Activated T-helper 1 cell treated with anti-CD3 and anti-CD28 coated beads, Interleukin-2, amount 50 U/mL, for 16 hours (primary cell): ENCODE results near the gene CFAP97D2.
"Not testable (repeated sequence)": the region's sequence is repeated elsewhere in the genome, so short reads cannot be mapped to it uniquely, and the experiment has no call there.

ENCODE experiments used
- DNase-seq, 2 donors: peaks; one replicate each; pipeline ENCODE4 v3.0.0-alpha.2; 2020; ENCODE audit warnings: low read depth in 1 of 2, low spot score in 1 of 2

The CFAP97D2 gene

DNA sequence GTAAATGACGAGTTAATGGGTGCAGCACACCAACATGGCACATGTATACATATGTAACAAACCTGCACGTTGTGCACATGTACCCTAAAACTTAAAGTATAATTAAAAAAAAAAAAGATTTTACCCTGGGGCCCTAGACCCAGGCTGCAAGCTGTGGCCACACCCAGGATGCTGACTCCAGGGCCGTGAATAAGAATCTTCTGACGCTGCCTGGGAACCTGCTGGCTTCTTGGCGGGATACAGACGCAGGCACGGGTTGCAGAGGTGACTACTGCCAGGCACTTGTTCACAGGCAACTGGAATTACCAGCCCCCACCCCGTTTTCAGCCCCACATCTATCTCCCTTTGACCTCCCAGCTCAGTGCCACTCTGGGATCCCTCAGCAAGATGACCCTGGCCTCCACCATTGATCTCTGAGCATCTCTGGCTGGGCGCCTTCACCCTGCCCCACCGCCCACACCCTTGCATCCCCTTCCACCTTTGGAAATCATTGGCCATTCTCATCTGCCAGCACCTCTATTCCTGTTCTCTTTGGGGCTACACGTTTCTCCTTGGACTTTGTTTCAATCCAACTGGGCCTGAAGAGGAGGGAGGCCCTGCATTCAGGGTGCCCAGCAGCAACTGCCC is 21.1 kb upstream of the CFAP97D2 start:
- no peak for DNase-seq

DNA sequence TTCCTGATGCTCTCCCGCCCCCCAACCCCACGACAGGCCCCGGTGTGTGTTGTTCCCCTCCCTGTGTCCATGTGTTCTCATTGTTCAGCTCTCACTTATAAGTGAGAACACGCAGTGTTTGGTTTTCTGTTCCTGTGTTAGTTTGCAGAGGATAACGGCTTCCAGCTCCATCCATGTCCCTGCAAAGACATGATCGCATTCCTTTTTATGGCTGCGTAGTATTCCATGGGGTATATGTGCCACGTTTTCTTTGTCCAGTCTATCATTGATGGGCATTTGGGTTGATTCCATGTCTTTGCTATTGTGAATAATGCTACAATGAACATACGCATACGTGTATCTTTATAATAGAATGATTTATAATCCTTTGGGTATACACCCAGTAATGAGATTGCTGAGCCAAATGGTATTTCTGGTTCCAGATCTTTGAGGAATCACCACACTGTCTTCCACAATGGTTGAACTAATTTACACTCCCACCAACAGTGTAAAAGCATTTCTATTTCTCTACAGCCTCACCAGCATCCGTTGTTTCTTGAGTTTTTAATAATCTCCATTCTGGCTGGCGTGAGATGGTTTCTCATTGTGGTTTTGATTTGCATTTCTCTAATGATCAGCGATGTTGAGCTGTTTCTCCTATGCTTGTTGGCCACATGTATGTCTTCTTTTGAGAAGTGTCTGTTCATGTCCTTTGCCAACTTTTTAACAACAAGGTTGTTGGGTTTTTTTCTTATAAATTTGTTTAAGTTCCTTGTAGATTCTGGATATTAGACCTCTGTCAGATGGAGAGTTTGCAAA is 20.0 kb upstream of the CFAP97D2 start:
- not testable (repeated sequence) for DNase-seq

DNA sequence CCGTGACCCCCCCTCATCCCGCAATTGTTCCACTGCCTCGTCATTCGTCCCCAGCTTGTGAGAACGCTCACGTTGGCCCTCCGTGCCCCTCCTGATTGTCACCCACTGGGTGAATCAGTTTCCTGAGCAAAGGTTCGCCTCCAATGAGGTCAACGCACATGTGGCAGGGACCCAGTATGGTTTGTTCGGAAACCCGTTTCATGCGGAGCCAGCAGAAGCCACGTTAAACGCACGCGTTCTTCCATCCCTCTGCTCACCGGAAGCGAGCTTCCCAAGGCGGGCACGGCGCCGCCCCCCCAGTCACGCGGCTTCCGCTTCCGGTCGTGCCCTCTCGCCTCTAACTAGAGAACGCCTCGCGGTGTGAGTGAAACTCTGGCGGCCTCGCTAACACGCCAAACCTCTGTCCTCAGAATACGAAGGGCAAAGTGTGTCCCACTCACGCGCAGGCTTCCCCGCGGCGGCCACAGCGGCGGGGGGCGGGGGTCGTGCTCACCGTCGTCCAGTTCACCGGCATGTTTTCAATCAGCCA is 18.0 kb upstream of the CFAP97D2 start:
- no peak for DNase-seq

DNA sequence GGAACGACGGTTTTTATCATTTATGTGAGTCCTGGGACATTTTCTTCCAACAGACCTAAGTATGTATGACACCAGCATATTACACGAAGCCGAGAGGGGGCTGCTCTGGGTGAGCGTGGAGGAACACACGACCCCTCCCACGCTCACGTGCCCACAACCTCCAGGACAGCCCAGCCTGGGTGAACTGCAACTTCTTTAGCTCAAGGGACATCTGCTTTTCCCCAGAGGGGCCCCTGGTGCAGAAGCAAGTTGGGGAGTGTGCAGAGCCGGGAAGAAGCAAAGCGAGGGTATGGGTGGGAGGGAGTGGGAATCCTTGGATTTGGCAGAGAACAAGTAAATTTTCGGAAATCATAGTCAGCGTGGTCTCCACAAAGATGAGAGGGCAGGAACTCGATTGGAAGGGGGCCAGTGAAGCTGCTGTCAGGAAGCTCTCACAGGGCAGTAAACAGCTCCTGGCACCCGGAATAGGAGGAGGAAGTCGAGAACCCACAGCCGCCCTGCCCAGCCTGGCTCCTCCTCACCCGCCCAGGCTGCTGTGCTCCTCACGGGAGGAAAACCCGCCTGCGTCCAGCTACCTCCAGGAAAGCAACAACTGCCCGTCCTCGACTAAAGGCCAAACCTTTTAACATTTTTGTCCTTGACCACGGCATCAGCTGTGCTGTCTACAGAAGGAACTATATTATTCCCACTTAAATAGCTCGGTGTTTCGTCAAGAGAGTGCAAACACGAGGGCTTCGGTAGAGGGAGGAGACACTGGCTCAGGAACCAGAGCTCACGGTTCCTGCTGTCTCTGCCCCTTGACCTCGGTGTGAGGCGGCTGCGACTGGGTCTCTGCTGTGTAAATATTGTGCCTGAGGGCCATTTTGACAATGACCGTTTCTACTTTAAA is 17.2 kb upstream of the CFAP97D2 start:
- DNase-seq, result no peak

DNA sequence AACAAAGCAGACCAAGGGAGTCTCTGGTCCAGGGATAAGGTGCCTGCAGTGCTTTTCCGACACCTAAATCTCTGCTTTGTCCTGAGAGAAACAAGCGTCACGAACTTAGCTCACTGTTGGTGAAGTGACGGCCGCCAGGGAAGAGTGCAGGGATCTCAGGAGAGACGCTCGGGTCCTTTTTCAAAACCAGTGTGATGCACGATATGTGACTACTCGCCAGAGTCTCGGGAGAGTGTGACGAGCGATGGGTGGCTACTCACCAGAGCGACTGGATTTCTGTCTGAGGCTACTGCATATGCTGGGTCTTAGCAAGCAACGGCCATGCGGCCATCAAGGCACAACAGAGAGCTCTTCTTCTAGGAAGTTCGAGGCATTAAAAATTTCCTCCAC is 16.5 kb upstream of the CFAP97D2 start:
- no peak for DNase-seq

DNA sequence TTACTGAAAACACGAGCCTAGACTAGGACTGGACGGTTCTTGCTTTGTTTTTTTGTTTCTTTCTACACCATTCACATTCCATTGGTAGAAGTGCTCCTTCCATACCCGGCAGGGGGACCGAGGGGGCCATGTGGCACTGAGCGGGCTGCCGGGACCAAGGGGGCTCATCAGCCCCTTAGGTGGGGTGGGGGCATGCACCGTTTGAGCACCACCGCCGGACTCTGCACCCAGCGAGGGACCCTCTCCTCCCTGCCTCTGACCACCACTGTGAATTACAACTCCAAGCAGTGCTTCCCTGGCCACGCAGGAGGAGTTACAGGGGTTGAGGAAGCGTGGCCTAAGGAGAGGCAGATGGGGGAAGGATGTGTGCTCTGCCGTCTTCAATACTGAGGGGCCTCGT is 15.0 kb upstream of the CFAP97D2 start:
- no peak for DNase-seq

DNA sequence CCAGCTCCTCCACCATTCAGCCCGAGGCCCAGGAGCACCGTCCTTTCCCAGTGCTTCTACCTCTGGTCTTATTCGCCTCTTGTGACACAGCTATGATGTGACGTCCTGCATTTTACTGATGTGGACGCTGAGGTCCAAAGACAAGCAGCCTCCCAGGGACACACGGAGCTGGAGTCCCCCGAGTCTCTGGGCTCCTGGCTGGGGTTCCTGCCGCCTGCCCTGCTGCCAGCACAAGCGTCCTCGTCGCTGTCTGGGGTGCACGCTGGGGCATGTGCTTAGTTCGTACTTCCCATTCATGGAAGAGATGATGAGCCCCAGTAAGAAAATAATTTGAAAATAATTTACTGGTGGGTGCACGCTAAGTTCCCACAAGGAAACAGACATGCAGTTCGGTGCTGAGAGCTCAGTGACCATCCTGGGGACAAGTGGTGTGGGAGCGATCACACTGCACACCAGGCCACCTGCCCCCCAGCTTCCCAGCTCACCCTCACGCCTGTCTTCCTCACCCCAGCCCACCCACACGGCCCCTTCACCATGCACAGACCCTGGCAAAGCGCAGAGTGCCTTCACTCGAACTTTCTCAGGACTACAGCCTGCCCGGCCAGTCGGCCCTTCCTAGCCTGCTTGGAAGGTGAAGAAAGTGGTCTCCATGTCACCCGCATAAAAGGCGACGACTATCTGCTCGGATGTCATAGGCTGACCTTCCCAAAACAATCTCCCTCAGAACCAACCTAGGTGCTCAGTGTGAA is 14.2 kb upstream of the CFAP97D2 start:
- DNase-seq, result no peak

DNA sequence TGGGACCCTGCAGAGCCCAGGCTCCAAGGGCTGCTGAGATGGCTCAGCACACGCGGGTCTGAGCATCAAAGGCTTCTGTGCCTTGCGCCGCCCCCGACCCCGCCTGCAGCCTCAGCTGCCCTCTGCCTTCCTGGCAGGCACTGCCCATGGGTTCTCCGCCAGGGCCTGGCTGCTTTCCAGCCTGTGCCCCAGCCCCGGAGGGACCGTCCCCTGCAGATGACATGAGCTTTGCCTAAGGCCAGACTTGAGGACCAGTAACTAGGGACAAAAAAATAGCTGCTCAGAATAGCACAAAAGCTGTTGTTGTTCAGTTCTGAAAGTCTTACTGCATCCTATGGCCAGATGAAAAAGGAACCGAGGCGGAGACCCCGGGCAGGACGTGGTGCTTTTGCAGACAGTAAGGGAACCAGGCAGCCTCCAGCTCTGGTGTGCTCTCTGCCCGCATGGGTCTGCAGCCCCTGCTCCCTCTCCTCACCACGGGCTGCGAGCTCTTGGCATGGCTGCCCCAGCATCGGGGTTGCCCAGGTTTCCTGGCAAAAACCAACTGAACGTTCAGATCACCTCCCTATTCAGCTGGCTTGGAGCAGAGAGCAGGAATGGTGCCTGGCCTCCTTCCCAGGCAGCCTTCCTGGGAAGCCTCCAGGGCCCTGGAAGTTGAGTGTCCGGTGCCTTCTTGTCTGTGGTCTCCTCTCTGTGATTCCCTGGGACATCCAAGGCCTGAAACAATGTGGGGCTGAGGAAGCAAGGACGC is 12.5 kb upstream of the CFAP97D2 start:
- no peak for DNase-seq

DNA sequence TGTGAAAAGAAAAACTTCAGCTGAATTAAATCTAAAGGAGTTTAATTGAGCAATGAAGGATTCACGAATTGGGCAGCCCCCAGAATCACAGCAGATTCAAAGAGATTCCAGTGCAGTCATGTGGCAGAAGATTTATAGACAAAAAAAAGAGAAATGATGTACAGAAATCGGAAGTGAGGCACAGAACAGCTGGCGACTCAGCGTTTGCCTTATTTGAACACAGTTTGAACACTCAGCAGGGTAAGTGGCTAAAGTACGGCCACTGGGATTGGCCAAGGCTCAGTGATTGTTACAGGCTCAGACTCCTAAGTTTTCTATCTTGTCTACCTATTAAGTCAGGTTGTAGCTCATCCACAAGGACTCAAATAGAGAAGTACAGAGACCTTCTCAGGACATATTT is 11.6 kb upstream of the CFAP97D2 start:
- DNase-seq, result no peak

DNA sequence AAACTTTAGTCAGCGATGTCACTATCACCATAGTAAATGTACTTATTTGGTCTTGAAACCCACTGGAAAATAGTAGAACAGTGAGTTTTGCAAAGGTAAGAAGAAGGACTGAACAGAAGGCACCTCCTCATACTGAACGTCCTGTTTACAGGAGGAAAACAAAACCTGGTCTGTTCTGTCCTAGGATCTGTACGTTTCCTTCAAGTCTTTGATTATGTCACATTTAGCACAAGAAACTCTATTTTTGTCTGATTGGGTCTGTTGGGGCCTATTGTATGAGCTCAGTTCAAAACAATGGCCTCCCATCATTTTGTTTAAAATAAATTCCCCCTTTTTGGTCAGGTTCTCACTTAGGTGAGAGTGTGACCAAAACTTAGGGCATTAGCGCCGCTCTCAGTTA is 11.2 kb upstream of the CFAP97D2 start:
- DNase-seq, result no peak

DNA sequence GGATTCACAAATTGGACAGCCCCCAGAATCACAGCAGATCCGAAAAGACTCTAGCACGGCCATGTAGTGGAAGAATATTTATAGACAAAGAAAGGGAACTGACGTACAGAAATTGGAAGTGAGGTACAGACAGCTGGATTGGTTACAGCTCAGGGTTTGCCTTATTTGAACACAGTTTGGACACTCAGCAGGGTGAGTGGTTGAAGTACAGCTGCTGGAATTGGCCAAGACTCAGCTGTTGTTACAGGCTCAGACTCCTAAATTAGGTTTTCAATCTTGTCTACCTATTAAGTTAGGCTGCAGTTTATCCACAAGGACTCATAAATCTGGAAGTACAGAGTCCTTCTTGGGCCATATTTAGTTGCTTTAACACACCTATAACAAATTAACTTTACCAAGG is 5.8 kb upstream of the CFAP97D2 start:
- DNase-seq, result no peak

DNA sequence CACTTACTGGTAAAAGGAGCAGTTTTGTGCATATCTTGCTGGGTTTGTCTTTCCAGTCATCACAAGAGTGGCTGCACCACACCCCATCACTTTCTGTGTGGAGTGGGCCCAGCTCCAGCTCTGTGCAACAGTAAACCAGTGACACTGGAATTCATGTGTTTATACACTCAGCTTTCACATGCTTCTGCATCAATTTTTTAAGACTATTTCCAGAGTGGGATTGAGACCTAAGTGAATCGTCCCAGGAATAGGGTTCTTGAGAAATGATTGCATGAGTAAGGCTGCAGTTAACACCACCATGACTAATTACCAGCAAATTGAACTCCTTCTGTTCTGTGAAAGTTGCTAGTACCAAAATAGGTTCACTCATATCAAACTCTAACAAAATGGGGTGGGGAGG is 5.3 kb upstream of the CFAP97D2 start:
- no peak for DNase-seq

DNA sequence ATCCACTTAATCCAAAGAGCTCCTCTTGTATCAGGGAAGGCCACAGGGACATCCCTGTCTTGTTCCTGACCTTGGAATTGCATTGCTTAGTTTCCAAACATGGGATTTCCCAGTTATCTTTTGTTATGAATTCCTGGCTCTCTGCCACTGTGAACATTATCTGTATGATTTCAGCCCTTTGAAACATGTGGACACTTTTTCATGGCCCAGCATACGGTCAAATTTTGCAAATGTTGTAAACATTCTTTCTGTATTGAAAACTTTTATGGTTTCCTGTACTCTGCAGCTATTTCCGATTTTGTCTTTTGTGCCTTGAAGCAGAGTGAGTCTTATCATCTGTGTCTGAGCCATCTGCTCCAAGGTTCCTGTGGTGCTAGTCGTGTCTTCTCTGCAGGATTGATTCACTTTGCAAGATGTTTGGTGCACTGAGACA is 4.5 kb upstream of the CFAP97D2 start:
- no peak for DNase-seq

DNA sequence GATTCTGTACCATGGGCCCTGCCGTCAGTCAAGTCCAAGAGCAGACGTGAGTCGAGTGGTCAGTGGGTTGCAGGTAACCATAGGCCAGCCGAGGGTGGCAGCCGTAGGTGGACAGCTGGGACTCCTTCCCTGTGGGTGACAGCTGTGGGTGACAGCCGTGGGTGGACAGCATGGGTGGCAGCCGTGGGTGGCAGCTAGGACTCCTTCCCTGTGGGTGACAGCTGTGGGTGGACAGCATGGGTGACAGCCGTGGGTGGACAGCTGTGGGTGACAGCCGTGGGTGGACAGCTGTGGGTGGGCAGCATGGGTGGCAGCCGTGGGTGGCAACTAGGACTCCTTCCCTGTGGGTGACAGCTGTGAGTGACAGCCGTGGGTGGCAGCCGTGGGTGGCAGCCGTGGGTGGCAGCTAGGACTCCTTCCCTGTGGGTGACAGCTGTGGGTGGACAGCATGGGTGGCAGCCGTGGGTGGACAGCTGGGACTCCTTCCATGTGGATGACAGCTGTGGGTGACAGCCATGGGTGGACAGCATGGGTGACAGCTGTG is 2.6 kb upstream of the CFAP97D2 start:
- not testable (repeated sequence) for DNase-seq

DNA sequence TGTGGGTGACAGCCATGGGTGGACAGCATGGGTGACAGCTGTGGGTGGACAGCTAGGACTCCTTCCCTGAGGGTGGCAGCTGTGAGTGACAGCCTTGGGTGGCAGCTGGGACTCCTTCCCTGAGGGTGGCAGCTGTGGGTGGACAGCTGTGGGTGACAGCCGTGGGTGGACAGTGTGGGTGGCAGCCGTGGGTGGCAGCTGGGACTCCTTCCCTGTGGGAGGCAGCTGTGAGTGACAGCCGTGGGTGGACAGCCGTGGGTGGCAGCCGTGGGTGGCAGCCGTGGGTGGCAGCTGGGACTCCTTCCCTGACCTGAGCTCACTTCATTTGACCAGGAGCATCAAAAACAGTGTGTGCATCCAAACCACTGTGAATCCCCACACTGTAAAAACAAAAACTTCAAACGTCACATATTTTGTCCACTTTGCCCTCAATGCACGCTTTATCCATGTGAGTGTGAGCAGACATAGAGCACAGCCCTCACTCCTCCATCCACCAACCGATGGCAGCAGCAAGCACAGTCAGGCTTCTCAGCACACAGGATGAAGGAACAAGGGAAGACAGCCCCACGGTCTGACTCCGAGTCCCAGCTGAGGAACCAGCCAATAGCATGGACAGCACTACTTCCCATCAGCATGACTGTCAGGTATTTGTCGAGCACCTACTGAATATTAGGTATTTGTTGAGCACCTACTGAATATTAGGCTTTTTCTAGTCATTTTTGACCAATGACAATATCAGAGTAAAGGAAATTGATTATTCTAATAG is 1.6 kb upstream of the CFAP97D2 start:
- no peak for DNase-seq

DNA sequence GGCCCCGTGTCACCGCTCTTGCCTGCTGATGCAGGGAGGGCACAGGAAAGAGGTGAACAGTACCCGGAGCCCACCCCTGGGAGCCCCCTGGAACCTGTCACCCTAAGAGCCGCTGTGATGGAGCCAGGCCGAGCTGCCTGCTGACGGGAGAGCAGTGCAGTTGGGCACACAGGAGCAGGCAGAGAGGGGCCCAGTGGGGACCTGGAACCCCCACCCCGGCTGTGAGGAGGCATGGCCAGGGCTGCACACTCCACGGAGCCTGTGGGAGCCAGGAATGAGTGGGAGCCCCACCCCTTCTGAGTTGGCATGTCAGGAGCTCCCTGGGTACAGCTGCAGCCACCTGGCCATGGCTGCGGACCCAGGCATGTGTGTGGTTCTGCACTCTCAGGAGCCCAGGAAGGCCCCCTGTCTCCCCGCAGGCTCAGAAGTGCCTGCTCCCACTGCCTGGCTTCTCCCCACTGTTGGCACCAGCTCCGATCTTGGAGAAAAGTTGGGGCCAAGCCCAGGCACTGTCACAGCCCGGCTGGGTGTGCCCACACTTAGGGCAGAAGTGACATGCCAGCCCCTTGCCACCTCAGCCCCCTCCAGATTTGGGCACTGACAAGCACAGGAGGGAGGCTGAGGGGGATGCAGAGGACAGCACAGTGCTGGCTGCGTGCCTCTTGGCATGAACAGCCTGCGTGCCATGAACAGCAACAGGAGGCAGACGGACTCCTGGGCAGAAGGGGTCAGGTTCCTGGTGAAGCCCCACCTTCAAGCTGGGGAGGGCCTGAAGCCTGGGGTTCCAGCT is 6.3 kb downstream of the CFAP97D2 start:
- DNase-seq, result no peak

DNA sequence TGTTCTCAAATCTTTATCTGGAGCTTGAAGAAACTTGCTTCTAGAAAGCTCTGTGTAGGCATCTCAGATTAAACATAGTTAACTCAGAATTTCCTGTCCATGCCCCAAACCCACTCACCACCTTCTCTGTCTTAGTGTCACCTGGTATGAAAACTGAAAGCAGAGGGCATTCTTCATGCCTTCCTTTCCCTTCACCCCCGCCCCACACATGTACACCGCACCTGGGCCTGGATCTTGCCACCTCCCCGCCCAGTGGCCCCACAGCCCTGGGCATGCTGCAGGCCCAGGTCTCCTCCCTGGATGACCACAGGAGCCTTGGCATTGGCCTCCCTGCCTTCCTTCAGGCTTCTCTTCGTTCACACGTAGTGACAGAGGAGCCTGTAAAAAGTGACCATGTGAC is 15.8 kb downstream of the CFAP97D2 start:
- no peak for DNase-seq

DNA sequence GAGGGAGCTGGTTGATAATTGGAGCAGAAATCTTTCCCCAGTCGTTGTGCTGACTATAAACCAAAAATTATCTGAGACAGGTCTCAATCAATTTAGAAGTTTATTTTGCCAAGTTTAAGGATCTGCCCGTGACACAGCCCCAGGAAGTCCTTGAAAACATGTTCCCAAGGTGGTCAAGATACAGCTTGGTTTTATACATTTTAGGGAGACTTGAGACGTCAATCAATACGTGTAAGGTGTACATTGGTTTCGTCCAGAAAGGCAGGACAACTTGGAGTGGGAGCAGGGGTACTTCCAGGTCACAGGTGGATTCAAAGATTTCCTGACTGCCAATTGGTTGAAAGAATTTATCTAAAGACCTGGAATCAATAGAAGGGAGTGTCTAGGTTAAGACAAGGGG is 17.6 kb downstream of the CFAP97D2 start:
- no peak for DNase-seq
